CD4-positive, alpha-beta memory T cell (primary cell): ENCODE data around the gene TMEM217. TPM values are rescaled to one million over a fixed set of nuclear protein-coding genes. Genes with fewer than 3 reads are reported as not detected.
"Not testable (repeated sequence)": the region's sequence is repeated elsewhere in the genome, so short reads cannot be mapped to it uniquely, and the experiment has no call there.

Source experiments
- CTCF ChIA-PET: fragments of 350-600 bp; sonication (Branson Sonifier 250); formaldehyde crosslinking; loops from one replicate; lab custom pipeline; 2021; ENCODE audit warnings: inconsistent platforms; ENCODE audit not compliant: partially characterized antibody; lab: Charles Lee
- POLR2A ChIA-PET: fragments of 350-600 bp; sonication (Branson Sonifier 250); formaldehyde crosslinking; loops from one replicate; lab custom pipeline; 2021; ENCODE audit not compliant: partially characterized antibody; lab: Charles Lee
- DNase-seq, 5 donors: peaks; one replicate each; pipeline versions ENCODE4 v3.0.0 to v3.0.0-alpha.2; 2020 to 2022; ENCODE audit warnings: mixed read lengths in 1 of 5
- H3K27ac ChIP-seq: one replicate; pipeline ENCODE4 v1.7.0; 2013; ENCODE audit warnings: low read depth, low read length
- H3K27me3 ChIP-seq: 2 replicates; pipeline ENCODE4 v1.7.0; 2013; ENCODE audit warnings: mild to moderate bottlenecking, low read length, moderate library complexity; ENCODE audit not compliant: insufficient read depth
- H3K36me3 ChIP-seq: 2 replicates; pipeline ENCODE4 v1.7.0; 2013; ENCODE audit warnings: mild to moderate bottlenecking, low read length, moderate library complexity; ENCODE audit not compliant: insufficient read depth
- H3K4me1 ChIP-seq: 2 replicates; pipeline ENCODE4 v1.7.0; 2013; ENCODE audit warnings: mild to moderate bottlenecking, low read length, moderate library complexity; ENCODE audit not compliant: insufficient read depth
- H3K4me3 ChIP-seq, 2 donors: one replicate each; pipeline ENCODE4 v1.7.0; 2013; ENCODE audit warnings: low read length in 2 of 2, mild to moderate bottlenecking in 1 of 2
- H3K9me3 ChIP-seq, 2 donors: one replicate each; pipeline ENCODE4 v1.7.0; 2013; ENCODE audit warnings: low read length in 2 of 2, control low read depth in 1 of 2; ENCODE audit not compliant: control insufficient read depth in 1 of 2
- H3K27ac Mint-ChIP-seq, 7 donors: one replicate each; pipeline ENCODE4 v1.8.0; 2020 to 2021; ENCODE audit warnings: mixed read lengths in 7 of 7, mild to moderate bottlenecking in 6 of 7, inconsistent platforms in 3 of 7, moderate library complexity in 3 of 7
- H3K27me3 Mint-ChIP-seq, 2 donors: one replicate each; pipeline ENCODE4 v1.8.0; 2020 to 2021; ENCODE audit warnings: mixed read lengths in 2 of 2
- H3K36me3 Mint-ChIP-seq, 2 donors: one replicate each; pipeline ENCODE4 v1.8.0; 2020 to 2021; ENCODE audit warnings: mixed read lengths in 2 of 2, inconsistent platforms in 1 of 2, mild to moderate bottlenecking in 1 of 2
- H3K4me1 Mint-ChIP-seq, 4 donors: one replicate each; pipeline ENCODE4 v1.8.0; 2020 to 2021; ENCODE audit warnings: mixed read lengths in 4 of 4, mild to moderate bottlenecking in 1 of 4
- H3K4me3 Mint-ChIP-seq, 8 donors: one replicate each; pipeline ENCODE4 v1.8.0; 2020 to 2021; ENCODE audit warnings: mixed read lengths in 8 of 8, mild to moderate bottlenecking in 7 of 8, moderate library complexity in 6 of 8, inconsistent platforms in 3 of 8
- H3K9me3 Mint-ChIP-seq, 8 donors: one replicate each; pipeline ENCODE4 v1.8.0; 2020 to 2021; ENCODE audit warnings: mixed read lengths in 8 of 8, mild to moderate bottlenecking in 5 of 8, inconsistent platforms in 3 of 8, moderate library complexity in 1 of 8
- intact Hi-C: fragments of 100-400 bp; cut with micrococcal nuclease; formaldehyde crosslinking; loops from one replicate; pipeline ENCODE4 v1.15.1; 2023
- polyA plus RNA-seq, 2 donors: library from polyadenylated mRNA; unstranded; fragments of 300-500 nt; fragmentation: Illumina TruSeq; gene quantifications; one replicate each; pipeline ENCODE4 v1.2.3, GENCODE V29; 2021
- total RNA-seq, 2 experiments: library from RNA; stranded (reverse); gene quantifications; one replicate each; pipeline ENCODE4 v1.2.3, GENCODE V29; 2021

TMEM217 gene
- total and polyA plus RNA-seq, 4 experiments from 2014 or later: 0.31 to 1.4 (median 0.42) TPM; not detected in 1

DNA sequence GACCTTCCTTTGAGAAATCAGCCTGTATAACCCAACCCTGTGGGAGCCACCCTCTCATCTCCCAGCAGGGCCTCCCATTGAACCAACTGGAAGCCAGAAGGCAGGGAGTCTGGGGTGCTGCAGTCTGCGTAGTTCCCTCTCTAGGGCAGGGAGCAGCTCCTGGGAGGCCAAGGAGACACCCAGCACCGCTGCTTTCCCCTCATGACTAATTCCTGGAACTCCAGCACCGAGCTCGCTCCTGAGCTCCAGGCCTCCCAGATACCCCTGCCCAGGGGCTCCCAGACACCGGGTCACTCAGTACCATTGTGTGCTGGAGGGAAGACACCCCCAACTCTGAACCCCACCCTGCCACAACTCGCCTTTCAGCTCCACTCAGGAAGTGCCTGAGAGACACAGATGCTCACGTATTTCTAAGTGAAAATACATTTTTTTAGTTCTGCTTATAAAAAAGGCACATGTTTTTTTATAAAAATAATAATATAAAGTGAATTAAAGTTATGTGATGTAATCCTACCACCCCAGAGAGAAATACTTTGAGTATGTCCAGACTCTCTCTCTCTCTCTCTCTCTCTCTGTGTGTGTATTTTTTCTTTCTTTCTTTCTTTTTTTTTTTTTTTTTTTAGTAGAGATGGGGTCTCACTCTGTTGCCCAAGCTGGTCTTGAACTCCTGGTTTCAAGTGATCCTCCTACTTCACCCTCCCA lies 70.5 kb downstream of the TMEM217 start:
- Mint-ChIP-seq H3K36me3 (no peaks in the 10 kb centered on the region), H3K4me1 (peaks cover 29 to 55% (median 40%) of the 10 kb centered on the region in 4 donors), H3K4me3 (peak overlapping the region; percentile 29 to 75 (median 66)), H3K27ac (peak overlapping the region in 6 of 7 donors; percentile 72 to 95 (median 78)), H3K9me3 (peaks cover 0 to 3% (median 0%) of the 10 kb centered on the region in 8 donors), H3K27me3 (no peaks in the 10 kb centered on the region)
- ChIA-PET POLR2A (interaction anchor here (0.8 to 5.3 kb wide), 8 partner anchors 11 to 153 kb away, joined by 3 to 43 read pairs (median 10); partner anchors contain the start of gene PIM1), CTCF (interaction anchor here (1.0 to 5.1 kb wide), 13 partner anchors 10 to 304 kb away, joined by 3 to 58 read pairs (median 4); partner anchors contain the start of gene PIM1)
- intact Hi-C loops: no loop called here
- DNase-seq: no peak
- H3K9me3 ChIP-seq: no peaks in the 10 kb centered on the region
- no peak overlapping the region for H3K27ac ChIP-seq
- H3K4me1 ChIP-seq: peaks cover 80% of the 10 kb centered on the region
- no peaks in the 10 kb centered on the region for H3K36me3 ChIP-seq
- no peaks in the 10 kb centered on the region for H3K27me3 ChIP-seq
- no peak overlapping the region for H3K4me3 ChIP-seq

DNA sequence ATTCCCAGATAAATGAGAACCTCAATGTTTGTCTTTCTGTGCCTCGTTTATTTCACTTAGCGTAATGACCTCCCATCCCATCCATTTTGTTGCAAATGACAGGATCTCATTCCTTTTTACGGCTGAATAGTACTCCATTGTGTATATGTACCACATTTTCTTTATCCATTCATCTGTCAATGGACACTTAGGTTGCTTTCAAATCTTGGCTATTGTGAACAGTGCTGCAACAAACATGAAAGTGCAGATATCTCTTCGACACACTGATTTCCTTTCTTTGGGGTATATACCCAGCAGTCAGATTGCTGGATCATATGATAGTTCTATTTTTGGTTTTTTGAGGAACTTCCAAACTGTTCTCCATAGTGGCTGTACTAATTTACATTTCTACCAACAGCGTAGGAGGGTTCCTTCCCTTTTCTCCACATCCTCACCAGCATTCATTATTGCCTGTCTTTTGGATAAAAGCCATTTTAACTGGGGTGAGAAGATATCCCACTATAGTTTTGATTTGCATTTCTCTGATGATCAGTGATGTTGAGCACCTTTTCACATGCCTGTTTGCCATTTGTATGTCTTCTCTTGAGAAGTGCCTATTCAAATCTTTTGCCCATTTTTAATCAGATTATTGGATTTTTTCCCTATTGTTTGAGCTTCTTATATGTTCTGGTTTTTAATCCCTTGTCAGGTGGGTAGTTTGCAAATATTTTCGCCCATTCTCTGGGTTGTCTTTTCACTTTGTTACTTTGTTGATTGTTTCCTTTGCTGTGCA lies 71.8 kb downstream of the TMEM217 start:
- H3K36me3 Mint-ChIP-seq, H3K36me3 ChIP-seq, H3K9me3 Mint-ChIP-seq, H3K9me3 ChIP-seq, H3K27ac ChIP-seq, H3K27me3 ChIP-seq, intact Hi-C loops, DNase-seq, H3K4me3 ChIP-seq, H3K27me3 Mint-ChIP-seq: not testable (repeated sequence)
- H3K27ac Mint-ChIP-seq: peak overlapping the region in 6 of 7 donors; percentile 48 to 85 (median 70)
- peaks cover 85% of the 10 kb centered on the region for H3K4me1 ChIP-seq
- H3K4me1 Mint-ChIP-seq: peaks cover 30 to 56% (median 43%) of the 10 kb centered on the region in 4 donors
- H3K4me3 Mint-ChIP-seq: peak overlapping the region in 3 of 8 donors; percentile 44 to 57 (median 49)
- POLR2A ChIA-PET: interaction anchor here (0.7 to 5.3 kb wide), 6 partner anchors 10 to 118 kb away, joined by 3 to 43 read pairs (median 14); partner anchors contain the start of gene PIM1
- CTCF ChIA-PET: interaction anchor here (1.0 to 5.1 kb wide), 12 partner anchors 10 to 303 kb away, joined by 3 to 58 read pairs (median 4); no protein-coding TSS in a partner anchor

DNA sequence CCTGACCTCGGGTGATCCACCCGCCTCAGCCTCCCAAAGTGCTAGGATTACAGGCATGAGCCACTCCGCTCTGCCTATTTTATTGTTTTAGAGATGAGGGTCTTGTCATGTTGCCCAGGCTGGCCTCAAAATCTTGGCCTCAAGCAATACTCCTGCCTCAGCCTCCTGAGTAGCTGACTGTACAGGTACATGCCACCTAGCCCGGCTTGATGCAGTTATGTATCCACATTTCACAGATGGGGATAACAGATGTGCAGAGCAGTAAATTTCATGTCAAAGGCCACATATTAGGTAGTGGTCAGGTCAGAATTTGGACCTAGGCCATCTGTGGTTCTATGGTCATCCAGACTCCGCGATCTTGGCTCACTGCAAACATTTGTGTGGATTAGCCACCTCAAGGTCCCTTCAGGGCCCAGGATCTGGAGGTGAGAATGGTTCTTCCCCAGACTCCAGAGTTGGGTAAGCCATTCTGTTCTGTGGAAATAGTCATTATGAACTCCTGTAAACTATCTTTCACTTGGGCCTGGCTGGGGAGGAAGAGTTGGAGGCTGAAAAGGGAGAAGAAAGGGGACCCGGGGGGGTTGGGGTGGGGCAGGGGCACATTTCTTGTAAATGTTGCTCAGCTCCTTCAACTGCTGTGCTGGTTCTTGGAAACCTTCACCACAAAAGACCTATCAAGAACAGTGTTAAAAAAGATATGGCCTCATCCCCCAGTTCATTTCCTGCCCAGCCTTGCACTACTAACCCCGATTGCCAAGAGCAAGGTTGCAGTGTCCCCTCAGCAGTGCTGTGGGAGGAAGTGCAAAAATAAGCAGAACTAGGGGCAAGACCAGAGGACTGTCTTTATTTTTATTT lies 75.0 kb downstream of the TMEM217 start:
- H3K9me3 Mint-ChIP-seq: peaks cover 0 to 3% (median 0%) of the 10 kb centered on the region in 8 donors
- Histone ChIP-seq H3K36me3 (no peaks in the 10 kb centered on the region), H3K4me1 (peaks cover 86% of the 10 kb centered on the region), H3K4me3 (peak overlapping the region; percentile 14 to 21), H3K27me3 (no peaks in the 10 kb centered on the region), H3K9me3 (no peaks in the 10 kb centered on the region), H3K27ac (peak overlapping the region; percentile 52)
- ChIA-PET POLR2A (interaction anchor here (0.6 to 6.9 kb wide), 9 partner anchors 11 to 165 kb away, joined by 3 to 93 read pairs (median 4); partner anchors contain the start of gene PIM1), CTCF (interaction anchor here (1.5 to 21.8 kb wide), 5 partner anchors 11 to 159 kb away, joined by 3 to 627 read pairs (median 45); no protein-coding TSS in a partner anchor)
- peaks cover 33 to 70% (median 47%) of the 10 kb centered on the region in 4 donors for H3K4me1 Mint-ChIP-seq
- peak overlapping the region; percentile 79 to 94 (median 89) for H3K27ac Mint-ChIP-seq
- H3K27me3 Mint-ChIP-seq: no peaks in the 10 kb centered on the region
- H3K36me3 Mint-ChIP-seq: no peaks in the 10 kb centered on the region
- H3K4me3 Mint-ChIP-seq: peak overlapping the region in 7 of 8 donors; percentile 55 to 77 (median 71)
- DNase-seq: peak; percentile 70 to 79 (median 74)
- intact Hi-C loops: loop anchor here (1.0 kb wide), 2 partner anchors 11 to 24 kb away; no protein-coding TSS in a partner anchor

DNA sequence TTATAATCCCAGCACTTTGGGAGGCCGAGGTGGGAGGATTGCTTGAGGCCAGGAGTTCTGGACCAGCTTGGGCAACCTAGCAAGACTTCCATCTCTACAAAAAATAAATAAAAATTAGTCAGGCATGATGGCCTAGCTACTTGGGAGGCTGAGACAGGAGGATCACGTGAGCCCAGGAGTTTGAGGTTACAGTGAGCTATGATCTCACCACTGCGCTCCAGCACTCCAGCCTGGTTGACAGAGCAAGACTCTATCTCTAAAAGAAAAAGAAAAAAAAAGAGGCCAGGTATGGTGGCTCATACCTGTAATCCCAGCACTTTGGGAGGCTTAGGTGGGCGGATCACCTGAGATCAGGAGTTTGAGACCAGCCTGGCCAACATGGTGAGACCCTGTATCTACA lies 77.3 kb downstream of the TMEM217 start:
- H3K27ac ChIP-seq: not testable (repeated sequence)

DNA sequence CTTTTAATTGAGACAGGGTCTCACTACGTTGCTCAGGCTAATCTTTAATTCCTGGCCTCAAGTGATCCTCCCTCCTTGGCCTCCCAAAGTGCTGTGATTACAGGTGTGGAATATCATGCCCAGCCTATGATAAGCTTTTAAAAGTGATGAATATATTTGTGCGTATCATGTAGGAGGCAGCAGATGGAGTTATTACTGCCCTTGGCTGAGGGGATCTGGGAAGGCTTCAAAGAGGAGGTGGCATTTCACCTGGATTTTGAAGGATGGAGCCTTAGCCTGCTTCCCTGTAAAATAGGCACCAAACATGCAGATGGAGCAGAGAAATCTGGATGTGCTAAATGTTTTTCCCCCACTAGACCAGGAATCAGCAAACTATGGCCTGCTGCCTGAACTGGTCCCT lies 77.9 kb downstream of the TMEM217 start:
- Histone ChIP-seq H3K4me1 (peaks cover 86% of the 10 kb centered on the region), H3K27me3 (no peaks in the 10 kb centered on the region), H3K36me3 (peaks cover 9% of the 10 kb centered on the region), H3K27ac (no peak overlapping the region), H3K9me3 (no peaks in the 10 kb centered on the region), H3K4me3 (no peak overlapping the region)
- peaks cover 41 to 82% (median 55%) of the 10 kb centered on the region in 4 donors for H3K4me1 Mint-ChIP-seq
- DNase-seq: no peak
- H3K27me3 Mint-ChIP-seq: no peaks in the 10 kb centered on the region
- intact Hi-C loops: no loop called here
- CTCF ChIA-PET: interaction anchor here (4.0 to 21.8 kb wide), 4 partner anchors 8 to 156 kb away, joined by 18 to 627 read pairs (median 180); no protein-coding TSS in a partner anchor
- POLR2A ChIA-PET: interaction anchor here (1.5 to 6.9 kb wide), 2 partner anchors 9 to 22 kb away, joined by 3 to 93 read pairs; partner anchors contain the start of gene PIM1
- H3K36me3 Mint-ChIP-seq: peaks cover 9 to 16% of the 10 kb centered on the region in 2 donors
- peak overlapping the region in 1 of 8 donors; percentile 49 for H3K4me3 Mint-ChIP-seq
- no peaks in the 10 kb centered on the region for H3K9me3 Mint-ChIP-seq
- peak overlapping the region; percentile 13 to 90 (median 35) for H3K27ac Mint-ChIP-seq

More for the DNA sequence above, 77.3 kb downstream of the TMEM217 start:
- DNase-seq, H3K9me3 ChIP-seq, H3K9me3 Mint-ChIP-seq, H3K27me3 Mint-ChIP-seq, H3K36me3 ChIP-seq, H3K4me3 ChIP-seq, H3K4me3 Mint-ChIP-seq, intact Hi-C loops, H3K27me3 ChIP-seq: not testable (repeated sequence)
- Mint-ChIP-seq H3K36me3 (peaks cover 4 to 10% of the 10 kb centered on the region in 2 donors), H3K27ac (peak overlapping the region in 5 of 7 donors; percentile 15 to 76 (median 59)), H3K4me1 (peaks cover 36 to 80% (median 51%) of the 10 kb centered on the region in 4 donors)
- H3K4me1 ChIP-seq: peaks cover 86% of the 10 kb centered on the region
- POLR2A ChIA-PET: interaction anchor here (1.1 to 6.9 kb wide), 4 partner anchors 10 to 130 kb away, joined by 3 to 93 read pairs (median 4); partner anchors contain the start of gene PIM1
- CTCF ChIA-PET: interaction anchor here (1.5 to 21.8 kb wide), 5 partner anchors 9 to 157 kb away, joined by 4 to 627 read pairs (median 45); no protein-coding TSS in a partner anchor

DNA sequence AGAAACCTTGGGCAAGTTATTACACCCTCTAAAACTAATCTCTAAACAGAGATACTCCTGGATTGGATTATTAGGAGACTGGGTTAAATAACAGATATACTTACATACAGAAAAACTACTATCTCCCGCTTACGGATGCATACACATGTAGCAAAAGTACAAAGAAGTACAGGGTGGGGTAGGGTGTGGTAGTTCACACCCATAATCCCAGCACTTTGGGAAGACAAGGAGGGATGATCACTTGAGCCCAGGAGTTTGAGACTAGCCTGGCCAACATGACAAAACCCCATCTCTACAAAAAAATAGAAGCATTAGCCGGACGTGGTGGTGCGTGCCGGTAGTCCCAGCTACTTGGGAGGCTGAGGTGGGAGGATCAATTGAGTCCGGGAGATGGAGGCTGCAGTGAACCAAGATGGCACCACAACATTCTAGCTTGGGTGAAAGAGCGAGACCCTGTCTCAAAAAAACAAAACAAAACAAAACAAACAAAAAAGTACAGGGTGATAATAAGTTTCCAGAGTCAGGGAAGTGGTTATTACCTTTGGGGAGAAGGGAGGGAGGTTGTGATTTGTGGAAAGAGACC lies 79.9 kb downstream of the TMEM217 start:
- Histone ChIP-seq H3K4me3 (no peak overlapping the region), H3K9me3 (no peaks in the 10 kb centered on the region), H3K27ac (no peak overlapping the region), H3K27me3 (no peaks in the 10 kb centered on the region), H3K4me1 (peaks cover 88% of the 10 kb centered on the region), H3K36me3 (peaks cover 29% of the 10 kb centered on the region)
- Mint-ChIP-seq H3K4me1 (peaks cover 50 to 91% (median 66%) of the 10 kb centered on the region in 4 donors), H3K4me3 (peak overlapping the region in 1 of 8 donors; percentile 35), H3K9me3 (no peaks in the 10 kb centered on the region), H3K36me3 (peaks cover 29 to 35% of the 10 kb centered on the region in 2 donors), H3K27ac (peak overlapping the region; percentile 47 to 94 (median 78)), H3K27me3 (no peaks in the 10 kb centered on the region)
- no peak for DNase-seq
- ChIA-PET POLR2A (interaction anchor here (1.2 to 13.4 kb wide), 5 partner anchors 11 to 192 kb away, joined by 3 to 394 read pairs (median 43); partner anchors contain the start of gene MTCH1), CTCF (interaction anchor here (1.0 to 21.8 kb wide), 4 partner anchors 12 to 154 kb away, joined by 3 to 627 read pairs (median 160); no protein-coding TSS in a partner anchor)
- intact Hi-C loops: no loop called here
